C4-2B (cell line): ENCODE data around the gene IFT172.

ENCODE experiments used
- CTCF ChIP-seq: fragments of 450-650 bp; conservative IDR thresholded peaks from 2 replicates; pipeline ENCODE4 v1.5.1; 2017; ENCODE audit warnings: mild to moderate bottlenecking
- ZFX ChIP-seq: fragments of 450-650 bp; IDR thresholded peaks from 2 replicates; pipeline ENCODE4 v1.6.1; 2017

- no peak for TF ChIP-seq CTCF
- TF ChIP-seq ZFX, result no peak
Observed at GRCh38 chr2:27461118-27461517, 28.4 kb downstream of the IFT172 start.
